ENCODE results near the gene HEXD. TPM values are rescaled to one million over a fixed set of nuclear protein-coding genes. Genes with fewer than 3 reads are reported as not detected.

The HEXD gene
- total and polyA plus RNA-seq, 12 donors, result 8.9 to 292 (median 43.8) TPM

DNA sequence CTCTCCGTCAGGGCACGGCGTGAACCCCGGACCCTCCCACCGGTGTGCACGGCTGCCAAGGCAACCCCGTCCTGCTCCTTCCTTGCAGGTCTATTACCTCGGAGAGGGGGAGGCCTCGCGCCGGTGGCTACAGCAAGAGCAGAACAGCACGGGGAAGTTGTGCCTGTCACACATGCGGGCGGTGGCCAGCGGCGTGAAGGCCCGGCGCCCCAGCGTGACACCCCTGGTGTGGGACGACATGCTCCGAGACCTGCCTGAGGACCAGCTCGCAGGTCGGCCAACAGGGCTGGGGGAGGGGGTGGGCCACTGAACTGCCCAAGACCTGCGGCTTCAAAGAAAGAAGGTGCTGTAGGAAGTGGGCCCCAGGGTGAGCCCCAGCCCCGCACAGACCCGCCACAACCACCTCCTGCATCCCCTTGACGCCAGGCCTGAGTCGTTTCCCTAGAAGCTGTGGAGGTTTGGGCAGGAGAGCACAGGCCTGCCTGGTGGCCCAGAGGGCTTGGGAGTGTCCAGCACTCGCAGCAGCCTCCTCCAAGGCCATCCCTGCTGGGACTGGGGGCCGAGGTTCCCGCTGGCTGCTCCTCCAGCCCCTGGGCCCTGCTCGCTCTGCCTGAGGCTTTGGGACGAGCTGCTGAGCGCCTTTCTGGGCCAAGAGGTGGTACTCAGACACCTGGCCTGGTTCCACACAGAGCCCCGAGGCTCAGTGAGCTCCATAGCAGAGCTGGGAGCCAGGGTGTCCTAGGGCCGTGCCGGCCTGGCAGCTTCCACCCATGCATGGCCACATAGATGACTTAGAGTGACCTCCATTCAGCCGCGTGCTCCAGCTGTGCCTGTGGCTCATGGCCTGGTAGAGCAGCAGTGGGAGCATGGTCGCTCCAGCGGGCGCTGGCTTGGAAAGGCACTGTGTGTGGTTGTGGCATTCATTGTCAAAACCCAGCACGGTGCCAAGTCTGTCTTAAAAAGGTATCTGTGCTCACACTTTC lies 17.7 kb downstream of the HEXD start:
- Histone ChIP-seq H3K27ac (no peak overlapping the region), H3K4me3 (no peak overlapping the region), H3K27me3 (no peaks in the 10 kb centered on the region), H3K36me3 (replicated peaks in 1 of 2) (peaks cover 0 to 15% of the 10 kb centered on the region in 2 donors), H3K9me3 (replicated peaks in 1 of 3) (no peaks in the 10 kb centered on the region), H3K4me1 (replicated peaks in 1 of 2) (no peaks in the 10 kb centered on the region)
- no peak for TF ChIP-seq POLR2A (IDR thresholded peaks at IDR 0.05)
- TF ChIP-seq, protein P1, sequence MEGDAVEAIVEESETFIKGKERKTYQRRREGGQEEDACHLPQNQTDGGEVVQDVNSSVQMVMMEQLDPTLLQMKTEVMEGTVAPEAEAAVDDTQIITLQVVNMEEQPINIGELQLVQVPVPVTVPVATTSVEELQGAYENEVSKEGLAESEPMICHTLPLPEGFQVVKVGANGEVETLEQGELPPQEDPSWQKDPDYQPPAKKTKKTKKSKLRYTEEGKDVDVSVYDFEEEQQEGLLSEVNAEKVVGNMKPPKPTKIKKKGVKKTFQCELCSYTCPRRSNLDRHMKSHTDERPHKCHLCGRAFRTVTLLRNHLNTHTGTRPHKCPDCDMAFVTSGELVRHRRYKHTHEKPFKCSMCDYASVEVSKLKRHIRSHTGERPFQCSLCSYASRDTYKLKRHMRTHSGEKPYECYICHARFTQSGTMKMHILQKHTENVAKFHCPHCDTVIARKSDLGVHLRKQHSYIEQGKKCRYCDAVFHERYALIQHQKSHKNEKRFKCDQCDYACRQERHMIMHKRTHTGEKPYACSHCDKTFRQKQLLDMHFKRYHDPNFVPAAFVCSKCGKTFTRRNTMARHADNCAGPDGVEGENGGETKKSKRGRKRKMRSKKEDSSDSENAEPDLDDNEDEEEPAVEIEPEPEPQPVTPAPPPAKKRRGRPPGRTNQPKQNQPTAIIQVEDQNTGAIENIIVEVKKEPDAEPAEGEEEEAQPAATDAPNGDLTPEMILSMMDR (IDR thresholded peaks at IDR 0.05), result no peak
- DNase-seq, result no peak
- intact Hi-C loops (cut with DNase I), result no loop called here
- 81 to 92% (median 90%) methylated on average over 8 to 43 of the region's 43 CpGs for WGBS, 4 donors

DNA sequence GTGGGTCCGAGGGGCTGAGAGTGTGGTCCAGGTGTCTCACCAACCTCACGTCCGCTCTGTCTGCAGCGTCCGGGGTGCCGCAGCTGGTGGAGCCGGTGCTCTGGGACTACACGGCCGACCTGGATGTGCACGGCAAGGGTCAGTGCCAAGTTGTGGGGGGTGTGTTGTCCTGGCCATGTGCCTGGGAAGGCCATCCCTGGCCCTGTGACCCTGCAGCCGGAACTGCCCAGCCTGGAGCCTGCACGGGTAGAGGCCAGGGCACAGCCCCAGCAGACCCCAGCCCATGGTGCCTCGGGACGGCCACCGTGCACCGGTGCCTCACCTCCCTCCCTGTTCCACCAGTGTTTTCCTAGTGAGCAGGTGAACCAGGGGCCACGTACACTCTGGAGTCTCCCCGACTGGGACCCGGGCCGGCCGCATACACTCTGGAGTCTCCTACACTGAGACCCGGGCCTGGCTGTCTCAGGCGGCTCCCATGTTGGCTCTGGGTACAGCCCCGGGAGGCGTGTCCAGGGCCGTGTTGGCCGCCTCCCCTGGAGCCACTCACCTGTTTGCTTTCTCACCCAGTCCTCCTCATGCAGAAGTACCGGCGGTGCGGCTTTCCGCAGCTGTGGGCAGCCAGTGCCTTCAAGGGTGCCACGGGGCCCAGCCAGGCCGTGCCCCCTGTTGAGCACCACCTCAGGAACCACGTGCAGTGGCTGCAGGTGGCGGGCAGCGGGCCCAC lies 18.6 kb downstream of the HEXD start:
- peak in 1 of 7 donors; percentile 52 for DNase-seq
- TF ChIP-seq, protein P1 (IDR thresholded peaks at IDR 0.05), result no peak
- TF ChIP-seq POLR2A (IDR thresholded peaks at IDR 0.05), result no peak
- Histone ChIP-seq H3K27me3 (no peaks in the 10 kb centered on the region), H3K4me1 (replicated peaks in 1 of 2) (no peaks in the 10 kb centered on the region), H3K4me3 (no peak overlapping the region), H3K9me3 (replicated peaks in 1 of 3) (no peaks in the 10 kb centered on the region), H3K27ac (no peak overlapping the region), H3K36me3 (replicated peaks in 1 of 2) (peaks cover 0 to 15% of the 10 kb centered on the region in 2 donors)
- WGBS, 4 donors, result 85 to 100% (median 92%) methylated on average over 3 to 36 of the region's 36 CpGs
- intact Hi-C loops (cut with DNase I), result no loop called here

DNA sequence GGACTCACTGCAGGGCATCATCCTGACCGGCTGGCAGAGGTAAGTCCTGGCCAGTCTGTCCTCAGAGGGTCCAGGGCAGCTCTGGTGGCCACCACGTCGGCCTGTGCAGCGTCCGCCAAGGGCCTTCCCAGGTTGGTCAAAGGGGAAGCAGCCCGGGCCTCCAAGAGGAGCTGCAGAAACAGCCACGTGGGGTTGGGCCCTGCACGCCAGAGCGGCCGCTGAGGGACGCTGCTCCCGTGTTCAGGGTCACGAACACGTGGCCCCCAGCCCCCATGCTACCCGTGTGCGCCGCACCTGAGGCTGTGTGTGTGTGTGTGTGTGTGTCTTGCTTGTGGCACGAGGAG lies 19.1 kb downstream of the HEXD start:
- intact Hi-C loops (cut with DNase I), result no loop called here
- TF ChIP-seq POLR2A (IDR thresholded peaks at IDR 0.05), result no peak
- TF ChIP-seq, protein P1 (IDR thresholded peaks at IDR 0.05), result no peak
- Histone ChIP-seq H3K27me3 (no peaks in the 10 kb centered on the region), H3K36me3 (replicated peaks in 1 of 2) (peaks cover 0 to 20% of the 10 kb centered on the region in 2 donors), H3K27ac (no peak overlapping the region), H3K4me1 (replicated peaks in 1 of 2) (no peaks in the 10 kb centered on the region), H3K4me3 (no peak overlapping the region), H3K9me3 (replicated peaks in 1 of 3) (no peaks in the 10 kb centered on the region)
- no peak for DNase-seq
- WGBS, 4 donors, result 77 to 91% (median 86%) methylated on average over 8 to 18 of the region's 18 CpGs
